Prostate gland (tissue), 2 donors: Measurements from ENCODE around the gene TMEM208.
A peak's percentile ranks its signal among the peaks of the same experiment; 100 is the strongest.

Experiments used
- POLR2AphosphoS5 ChIP-seq: sonication (generic); formaldehyde crosslinking; IDR thresholded peaks from one replicate; pipeline ENCODE4 v1.6.1; 2017; ENCODE audit warnings: antibody characterized with exemption
- TF ChIP-seq, protein P1 (sequence below), 4 experiments: fragments of 200-600 bp in 2 of 4; fragments of 450-650 bp in 2 of 4; sonication (generic) in 2 of 4; IDR thresholded peaks; 1 replicate in 3 of 4; 2 replicates in 1 of 4; pipeline ENCODE4 v1.5.1; 2016 to 2019; ENCODE audit warnings: antibody characterized with exemption in 4 of 4, mild to moderate bottlenecking in 2 of 4, moderate library complexity in 2 of 4

DNA sequence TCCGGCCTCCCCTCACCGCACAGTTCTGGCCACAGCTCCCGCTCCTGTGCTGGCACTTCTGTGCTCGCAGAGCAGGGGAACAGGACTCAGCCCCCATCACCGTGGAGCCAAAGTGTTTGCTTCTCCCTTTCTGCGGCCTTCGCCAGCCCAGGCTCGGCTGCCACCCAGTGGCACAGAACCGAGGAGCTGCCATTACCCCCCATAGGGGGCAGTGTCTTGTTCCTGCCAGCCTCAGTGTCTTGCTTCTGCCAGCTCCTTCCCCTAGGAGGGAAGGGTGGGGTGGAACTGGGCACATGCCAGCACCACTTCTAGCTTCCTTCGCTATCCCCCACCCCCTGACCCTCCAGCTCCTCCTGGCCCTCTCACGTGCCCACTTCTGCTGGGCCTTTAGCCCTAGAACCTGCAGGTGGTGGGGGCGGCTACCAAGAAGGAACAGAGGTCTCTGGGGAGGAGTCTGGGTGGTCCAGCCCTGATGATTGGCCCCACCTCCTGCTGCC is 28.6 kb upstream of the TMEM208 start:
- peak; percentile 21 for TF ChIP-seq POLR2AphosphoS5
- TF ChIP-seq, protein P1, sequence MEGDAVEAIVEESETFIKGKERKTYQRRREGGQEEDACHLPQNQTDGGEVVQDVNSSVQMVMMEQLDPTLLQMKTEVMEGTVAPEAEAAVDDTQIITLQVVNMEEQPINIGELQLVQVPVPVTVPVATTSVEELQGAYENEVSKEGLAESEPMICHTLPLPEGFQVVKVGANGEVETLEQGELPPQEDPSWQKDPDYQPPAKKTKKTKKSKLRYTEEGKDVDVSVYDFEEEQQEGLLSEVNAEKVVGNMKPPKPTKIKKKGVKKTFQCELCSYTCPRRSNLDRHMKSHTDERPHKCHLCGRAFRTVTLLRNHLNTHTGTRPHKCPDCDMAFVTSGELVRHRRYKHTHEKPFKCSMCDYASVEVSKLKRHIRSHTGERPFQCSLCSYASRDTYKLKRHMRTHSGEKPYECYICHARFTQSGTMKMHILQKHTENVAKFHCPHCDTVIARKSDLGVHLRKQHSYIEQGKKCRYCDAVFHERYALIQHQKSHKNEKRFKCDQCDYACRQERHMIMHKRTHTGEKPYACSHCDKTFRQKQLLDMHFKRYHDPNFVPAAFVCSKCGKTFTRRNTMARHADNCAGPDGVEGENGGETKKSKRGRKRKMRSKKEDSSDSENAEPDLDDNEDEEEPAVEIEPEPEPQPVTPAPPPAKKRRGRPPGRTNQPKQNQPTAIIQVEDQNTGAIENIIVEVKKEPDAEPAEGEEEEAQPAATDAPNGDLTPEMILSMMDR (IDR thresholded peaks at IDR 0.05) = peak in 3 of 4 experiments; percentile 56 to 81 (median 67)
